ENCODE data around the gene PLXDC2. TPM values are rescaled to one million over a fixed set of nuclear protein-coding genes. Genes with fewer than 3 reads are reported as not detected.

PLXDC2 gene
- total RNA-seq, 5 donors from 2014 or later (not counting 1 experiment from before 2014, with no cell fraction given), result 0.49 to 1.1 (median 0.56) TPM

DNA sequence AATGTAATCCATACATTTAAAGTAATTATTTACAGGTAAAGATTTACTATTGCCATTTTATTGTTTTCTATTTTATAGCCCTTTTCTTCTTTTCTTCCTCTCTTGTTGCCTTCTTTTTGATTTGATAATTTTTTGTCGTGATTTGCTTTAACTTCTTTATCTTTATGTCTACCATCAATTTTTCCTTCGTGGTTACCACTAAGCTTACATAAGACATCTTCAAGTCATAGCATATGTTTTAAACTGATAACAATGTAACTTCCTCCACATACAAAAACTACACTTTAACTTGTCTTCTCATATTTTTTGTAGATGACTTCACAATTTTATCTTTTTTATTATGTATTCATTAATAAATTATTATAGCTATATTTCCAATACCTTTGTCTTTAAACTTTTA, 316.6 kb downstream of the PLXDC2 start:
- no CpG with 5 or more reads among the region's 2 CpGs for WGBS (ENCODE audit: insufficient coverage)
- H3K27me3 Mint-ChIP-seq, result no peaks in the 10 kb centered on the region
- no peak overlapping the region for H3K4me3 Mint-ChIP-seq
- Histone ChIP-seq H3K4me3 (ENCODE audit: control insufficient read depth in 1 of 2, extremely low read depth in 1 of 2, low read length in 1 of 2) (no peak overlapping the region), H3K9me3 (no peaks in the 10 kb centered on the region), H3K4me1 (ENCODE audit: control insufficient read depth in 1 of 2, extremely low read depth in 1 of 2, insufficient read depth in 2 of 2, low read length in 2 of 2) (no peaks in the 10 kb centered on the region), H3K36me3 (ENCODE audit: control insufficient read depth in 2 of 2, extremely low read depth in 1 of 2, insufficient read depth in 1 of 2, low read length in 1 of 2) (no peaks in the 10 kb centered on the region), H3K27ac (ENCODE audit: low read length) (no peak overlapping the region), H3K27me3 (replicated peaks in 1 of 2; ENCODE audit: control insufficient read depth in 2 of 2, extremely low read depth in 1 of 2, insufficient read depth in 2 of 2, low read length in 1 of 2) (no peaks in the 10 kb centered on the region)
- DNase-seq, result no peak
- H3K9me3 Mint-ChIP-seq, result peaks cover 15 to 30% (median 19%) of the 10 kb centered on the region in 3 donors
- no peaks in the 10 kb centered on the region for H3K36me3 Mint-ChIP-seq
- POLR2A ChIA-PET, result no interaction called here
- no peak for ATAC-seq (replicated peaks in 1 of 4)
- CTCF ChIA-PET, result no interaction called here
- no peak overlapping the region for H3K27ac Mint-ChIP-seq
- no peaks in the 10 kb centered on the region for H3K4me1 Mint-ChIP-seq

DNA sequence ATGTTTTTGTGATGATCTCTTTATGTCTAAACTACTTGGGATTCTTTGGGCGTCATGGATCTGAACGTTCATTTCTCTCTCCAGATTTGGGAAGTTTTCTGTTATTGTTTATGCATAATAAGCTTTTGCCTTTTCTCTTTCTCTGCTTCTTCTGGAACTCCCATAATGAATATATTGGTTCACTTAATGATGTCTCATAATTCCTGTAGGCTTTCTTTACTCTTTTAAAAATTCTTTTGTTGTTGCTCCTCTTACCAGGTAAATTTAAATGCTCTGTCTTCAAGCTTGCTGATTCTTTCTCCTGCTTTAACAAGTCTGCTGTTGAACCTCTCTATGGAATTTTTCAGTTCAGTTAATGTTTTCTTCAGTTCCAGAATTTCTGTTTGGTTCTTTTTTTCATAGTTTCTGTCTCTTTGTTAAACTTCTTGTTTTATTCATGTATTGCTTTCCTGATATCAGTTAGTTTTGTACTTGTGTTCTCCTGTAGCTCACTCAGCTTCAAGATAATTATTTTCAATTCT, 317.5 kb downstream of the PLXDC2 start:
- Histone ChIP-seq H3K9me3 (no peaks in the 10 kb centered on the region), H3K36me3 (ENCODE audit: control insufficient read depth in 2 of 2, extremely low read depth in 1 of 2, insufficient read depth in 1 of 2, low read length in 1 of 2) (no peaks in the 10 kb centered on the region), H3K27me3 (replicated peaks in 1 of 2; ENCODE audit: control insufficient read depth in 2 of 2, extremely low read depth in 1 of 2, insufficient read depth in 2 of 2, low read length in 1 of 2) (no peaks in the 10 kb centered on the region), H3K27ac (ENCODE audit: low read length) (no peak overlapping the region), H3K4me1 (ENCODE audit: control insufficient read depth in 1 of 2, extremely low read depth in 1 of 2, insufficient read depth in 2 of 2, low read length in 2 of 2) (no peaks in the 10 kb centered on the region), H3K4me3 (ENCODE audit: control insufficient read depth in 1 of 2, extremely low read depth in 1 of 2, low read length in 1 of 2) (no peak overlapping the region)
- H3K4me3 Mint-ChIP-seq, result no peak overlapping the region
- DNase-seq (no peak), ATAC-seq (replicated peaks in 1 of 4) (no peak)
- CTCF ChIA-PET, result no interaction called here
- peaks cover 15 to 30% (median 19%) of the 10 kb centered on the region in 3 donors for H3K9me3 Mint-ChIP-seq
- no peaks in the 10 kb centered on the region for H3K36me3 Mint-ChIP-seq
- no CpG with 5 or more reads among the region's 2 CpGs for WGBS (ENCODE audit: insufficient coverage)
- POLR2A ChIA-PET, result no interaction called here
- no peaks in the 10 kb centered on the region for H3K4me1 Mint-ChIP-seq
- H3K27ac Mint-ChIP-seq, result no peak overlapping the region
- H3K27me3 Mint-ChIP-seq, result no peaks in the 10 kb centered on the region

DNA sequence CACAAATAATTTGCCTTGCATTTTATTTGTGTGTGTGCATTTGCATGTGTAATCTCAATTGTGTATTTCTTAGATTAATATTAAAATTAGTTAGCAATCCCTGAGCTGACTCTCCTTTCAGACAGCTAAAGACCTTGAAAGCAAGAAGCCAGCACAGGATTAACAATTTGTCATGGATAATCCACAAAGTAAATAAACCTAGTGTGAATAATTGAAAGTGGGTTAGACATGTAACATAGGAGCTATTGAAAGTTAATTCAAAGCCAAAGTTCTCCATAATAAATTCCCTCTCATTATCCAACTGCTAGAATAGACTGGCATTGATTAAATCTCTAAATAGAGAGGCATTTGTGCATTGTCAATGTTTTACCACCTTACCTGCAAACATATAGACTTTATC, 326.1 kb downstream of the PLXDC2 start:
- DNase-seq (no peak), ATAC-seq (replicated peaks in 1 of 4) (no peak)
- H3K4me1 ChIP-seq (ENCODE audit: control insufficient read depth in 1 of 2, extremely low read depth in 1 of 2, insufficient read depth in 2 of 2, low read length in 2 of 2), result no peaks in the 10 kb centered on the region
- POLR2A ChIA-PET, result no interaction called here
- H3K27ac ChIP-seq (ENCODE audit: low read length), result no peak overlapping the region
- H3K4me3 ChIP-seq (ENCODE audit: control insufficient read depth in 1 of 2, extremely low read depth in 1 of 2, low read length in 1 of 2), result no peak overlapping the region
- H3K27me3 ChIP-seq (replicated peaks in 1 of 2; ENCODE audit: control insufficient read depth in 2 of 2, extremely low read depth in 1 of 2, insufficient read depth in 2 of 2, low read length in 1 of 2), result no peaks in the 10 kb centered on the region
- Mint-ChIP-seq H3K36me3 (no peaks in the 10 kb centered on the region), H3K4me3 (no peak overlapping the region), H3K4me1 (no peaks in the 10 kb centered on the region), H3K27me3 (no peaks in the 10 kb centered on the region), H3K27ac (no peak overlapping the region), H3K9me3 (peaks cover 3 to 4% (median 4%) of the 10 kb centered on the region in 3 donors)
- CTCF ChIA-PET, result interaction anchor here in 1 of 2 donors (1.0 kb wide), 1 partner anchor 41 kb away, joined by 3 read pairs; no protein-coding TSS in a partner anchor
- no peaks in the 10 kb centered on the region for H3K36me3 ChIP-seq (ENCODE audit: control insufficient read depth in 2 of 2, extremely low read depth in 1 of 2, insufficient read depth in 1 of 2, low read length in 1 of 2)
- no peaks in the 10 kb centered on the region for H3K9me3 ChIP-seq

DNA sequence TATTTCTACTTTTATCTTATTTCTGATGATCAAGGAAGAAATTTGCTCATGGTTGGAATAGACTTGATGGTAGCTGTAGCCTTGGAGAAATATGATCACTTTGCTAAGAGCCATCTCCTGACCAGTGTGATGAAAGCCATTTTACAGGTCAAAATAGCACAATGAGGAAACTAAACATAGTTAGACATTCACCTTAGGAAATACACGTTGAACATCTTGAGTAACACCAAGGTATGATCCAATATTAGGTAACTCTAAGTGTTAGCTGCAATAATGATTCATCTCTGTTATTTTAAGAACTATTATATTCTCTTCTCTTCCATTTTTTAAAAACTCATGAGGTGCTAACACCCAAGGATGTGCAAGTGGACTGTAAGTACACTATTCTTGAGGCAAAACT, 328.0 kb downstream of the PLXDC2 start:
- no peak overlapping the region for H3K4me3 Mint-ChIP-seq
- no peak for ATAC-seq (replicated peaks in 1 of 4)
- Histone ChIP-seq H3K9me3 (no peaks in the 10 kb centered on the region), H3K27me3 (replicated peaks in 1 of 2; ENCODE audit: control insufficient read depth in 2 of 2, extremely low read depth in 1 of 2, insufficient read depth in 2 of 2, low read length in 1 of 2) (no peaks in the 10 kb centered on the region), H3K4me3 (ENCODE audit: control insufficient read depth in 1 of 2, extremely low read depth in 1 of 2, low read length in 1 of 2) (no peak overlapping the region), H3K4me1 (ENCODE audit: control insufficient read depth in 1 of 2, extremely low read depth in 1 of 2, insufficient read depth in 2 of 2, low read length in 2 of 2) (no peaks in the 10 kb centered on the region), H3K36me3 (ENCODE audit: control insufficient read depth in 2 of 2, extremely low read depth in 1 of 2, insufficient read depth in 1 of 2, low read length in 1 of 2) (no peaks in the 10 kb centered on the region), H3K27ac (ENCODE audit: low read length) (no peak overlapping the region)
- H3K9me3 Mint-ChIP-seq, result peaks cover under 1 to 4% (median 3%) of the 10 kb centered on the region in 3 donors
- H3K36me3 Mint-ChIP-seq, result no peaks in the 10 kb centered on the region
- ChIA-PET POLR2A (no interaction called here), CTCF (no interaction called here)
- no peaks in the 10 kb centered on the region for H3K27me3 Mint-ChIP-seq
- no peaks in the 10 kb centered on the region for H3K4me1 Mint-ChIP-seq
- no peak overlapping the region for H3K27ac Mint-ChIP-seq
- no CpG with 5 or more reads among the region's 1 CpG for WGBS (ENCODE audit: insufficient coverage)
- no peak for DNase-seq

DNA sequence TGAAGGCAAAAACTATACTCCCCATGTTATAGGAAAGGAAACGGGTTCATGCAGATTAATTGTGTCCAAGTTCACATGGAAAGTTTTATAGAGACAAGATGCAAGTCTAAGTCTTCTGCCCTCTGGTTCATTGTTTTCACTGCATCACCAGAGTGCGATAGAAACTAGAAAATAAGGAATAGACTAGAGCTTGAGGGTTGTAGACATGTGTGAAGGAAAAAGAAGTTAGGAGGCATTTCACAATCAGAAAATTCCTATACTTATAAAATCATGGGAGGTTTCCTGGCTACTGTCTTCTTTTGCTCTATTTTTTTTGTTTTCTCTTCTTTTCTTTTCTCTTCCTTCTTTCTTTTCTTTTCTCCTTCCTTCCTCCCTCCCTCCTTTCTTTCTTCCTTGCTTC, 329.8 kb downstream of the PLXDC2 start:
- DNase-seq (no peak), ATAC-seq (replicated peaks in 1 of 4) (no peak)
- H3K4me3 Mint-ChIP-seq, result no peak overlapping the region
- Histone ChIP-seq H3K27me3 (replicated peaks in 1 of 2; ENCODE audit: control insufficient read depth in 2 of 2, extremely low read depth in 1 of 2, insufficient read depth in 2 of 2, low read length in 1 of 2) (no peaks in the 10 kb centered on the region), H3K27ac (ENCODE audit: low read length) (no peak overlapping the region), H3K4me3 (ENCODE audit: control insufficient read depth in 1 of 2, extremely low read depth in 1 of 2, low read length in 1 of 2) (no peak overlapping the region), H3K36me3 (ENCODE audit: control insufficient read depth in 2 of 2, extremely low read depth in 1 of 2, insufficient read depth in 1 of 2, low read length in 1 of 2) (no peaks in the 10 kb centered on the region), H3K9me3 (no peaks in the 10 kb centered on the region), H3K4me1 (ENCODE audit: control insufficient read depth in 1 of 2, extremely low read depth in 1 of 2, insufficient read depth in 2 of 2, low read length in 2 of 2) (no peaks in the 10 kb centered on the region)
- H3K36me3 Mint-ChIP-seq, result no peaks in the 10 kb centered on the region
- no peak overlapping the region for H3K27ac Mint-ChIP-seq
- POLR2A ChIA-PET, result no interaction called here
- H3K9me3 Mint-ChIP-seq, result peaks cover 2 to 3% (median 3%) of the 10 kb centered on the region in 3 donors
- no peaks in the 10 kb centered on the region for H3K4me1 Mint-ChIP-seq
- CTCF ChIA-PET, result no interaction called here
- no peaks in the 10 kb centered on the region for H3K27me3 Mint-ChIP-seq
- WGBS (ENCODE audit: insufficient coverage), result no CpG with 5 or more reads among the region's 2 CpGs

DNA sequence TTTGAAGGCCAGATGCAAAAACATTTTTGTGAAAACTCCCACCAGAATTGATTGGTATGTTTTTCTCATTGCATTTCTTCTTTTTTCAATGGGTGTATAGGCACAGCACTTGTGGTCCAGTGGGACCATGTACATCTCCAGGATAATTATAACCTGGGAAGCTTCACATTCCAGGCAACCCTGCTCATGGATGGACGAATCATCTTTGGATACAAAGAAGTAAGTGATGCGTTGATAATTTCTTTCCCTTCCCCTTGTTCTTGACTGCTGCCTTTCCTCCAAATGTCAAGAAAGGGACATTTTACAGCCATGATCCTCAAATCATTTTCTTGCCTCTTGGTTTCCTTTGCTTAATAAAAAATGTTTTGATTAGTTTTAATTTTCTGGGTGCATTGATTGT, 331.5 kb downstream of the PLXDC2 start:
- ChIA-PET POLR2A (no interaction called here), CTCF (no interaction called here)
- H3K9me3 Mint-ChIP-seq, result peaks cover 2 to 3% (median 3%) of the 10 kb centered on the region in 3 donors
- H3K36me3 ChIP-seq (ENCODE audit: control insufficient read depth in 2 of 2, extremely low read depth in 1 of 2, insufficient read depth in 1 of 2, low read length in 1 of 2), result no peaks in the 10 kb centered on the region
- WGBS (ENCODE audit: insufficient coverage), result no CpG with 5 or more reads among the region's 2 CpGs
- H3K4me1 Mint-ChIP-seq, result no peaks in the 10 kb centered on the region
- H3K4me3 ChIP-seq (ENCODE audit: control insufficient read depth in 1 of 2, extremely low read depth in 1 of 2, low read length in 1 of 2), result no peak overlapping the region
- no peak overlapping the region for H3K27ac ChIP-seq (ENCODE audit: low read length)
- no peaks in the 10 kb centered on the region for H3K4me1 ChIP-seq (ENCODE audit: control insufficient read depth in 1 of 2, extremely low read depth in 1 of 2, insufficient read depth in 2 of 2, low read length in 2 of 2)
- no peaks in the 10 kb centered on the region for H3K27me3 Mint-ChIP-seq
- H3K36me3 Mint-ChIP-seq, result no peaks in the 10 kb centered on the region
- H3K4me3 Mint-ChIP-seq, result no peak overlapping the region
- H3K9me3 ChIP-seq, result no peaks in the 10 kb centered on the region
- DNase-seq (no peak), ATAC-seq (replicated peaks in 1 of 4) (no peak)
- no peaks in the 10 kb centered on the region for H3K27me3 ChIP-seq (replicated peaks in 1 of 2; ENCODE audit: control insufficient read depth in 2 of 2, extremely low read depth in 1 of 2, insufficient read depth in 2 of 2, low read length in 1 of 2)
- no peak overlapping the region for H3K27ac Mint-ChIP-seq

DNA sequence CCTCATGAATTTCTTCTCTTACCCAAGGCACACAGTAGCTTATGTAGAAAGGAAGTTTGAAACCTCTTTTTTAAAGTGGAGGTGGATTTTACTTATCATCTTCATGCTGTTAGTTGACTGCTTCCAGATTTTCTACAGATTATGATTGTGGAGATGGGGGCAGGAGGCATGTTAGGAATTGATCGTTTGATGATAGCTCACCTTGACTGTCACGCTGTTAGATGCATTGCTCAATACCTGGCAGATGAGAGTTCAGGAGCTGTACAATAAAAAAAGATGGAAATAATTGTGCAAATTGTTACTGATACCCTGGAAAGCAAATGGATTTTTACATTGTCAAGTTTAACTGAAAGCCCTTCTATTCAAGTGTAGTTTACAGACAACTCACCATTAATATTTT, 340.3 kb downstream of the PLXDC2 start:
- 86% methylated on average over 1 of the region's 2 CpGs for WGBS (ENCODE audit: insufficient coverage)
- no peaks in the 10 kb centered on the region for H3K4me1 ChIP-seq (ENCODE audit: control insufficient read depth in 1 of 2, extremely low read depth in 1 of 2, insufficient read depth in 2 of 2, low read length in 2 of 2)
- Mint-ChIP-seq H3K4me3 (no peak overlapping the region), H3K9me3 (peaks cover 3 to 13% (median 4%) of the 10 kb centered on the region in 3 donors), H3K27ac (no peak overlapping the region), H3K36me3 (no peaks in the 10 kb centered on the region), H3K27me3 (no peaks in the 10 kb centered on the region), H3K4me1 (no peaks in the 10 kb centered on the region)
- no peak overlapping the region for H3K4me3 ChIP-seq (ENCODE audit: control insufficient read depth in 1 of 2, extremely low read depth in 1 of 2, low read length in 1 of 2)
- H3K27me3 ChIP-seq (replicated peaks in 1 of 2; ENCODE audit: control insufficient read depth in 2 of 2, extremely low read depth in 1 of 2, insufficient read depth in 2 of 2, low read length in 1 of 2), result no peaks in the 10 kb centered on the region
- ATAC-seq (replicated peaks in 1 of 4), result no peak
- ChIA-PET POLR2A (no interaction called here), CTCF (no interaction called here)
- DNase-seq, result no peak
- H3K36me3 ChIP-seq (ENCODE audit: control insufficient read depth in 2 of 2, extremely low read depth in 1 of 2, insufficient read depth in 1 of 2, low read length in 1 of 2), result no peaks in the 10 kb centered on the region
- no peak overlapping the region for H3K27ac ChIP-seq (ENCODE audit: low read length)
- no peaks in the 10 kb centered on the region for H3K9me3 ChIP-seq

Data from T-cell (primary cell).